Tibial nerve (tissue), 4 donors: ENCODE results near the gene KIF2C.

Experiments
- EP300 ChIP-seq, 2 donors: sonication (generic); formaldehyde crosslinking; IDR thresholded peaks; one replicate each; pipeline ENCODE4 v1.6.1; 2017; ENCODE audit warnings: antibody characterized with exemption in 2 of 2, mild to moderate bottlenecking in 1 of 2
- POLR2A ChIP-seq, 2 donors: fragments of 450-650 bp; IDR thresholded peaks; one replicate each; pipeline ENCODE4 v1.6.1; 2017; ENCODE audit warnings: antibody characterized with exemption in 2 of 2, mild to moderate bottlenecking in 2 of 2, moderate library complexity in 2 of 2
- TF ChIP-seq, protein P1 (sequence below), 5 experiments: fragments of 200-600 bp in 3 of 5; fragments of 450-650 bp in 2 of 5; sonication (generic) in 3 of 5; IDR thresholded peaks; one replicate each; pipeline ENCODE4 v1.5.1; 2016 to 2019; ENCODE audit warnings: antibody characterized with exemption in 5 of 5, mild to moderate bottlenecking in 3 of 5, moderate library complexity in 2 of 5

DNA sequence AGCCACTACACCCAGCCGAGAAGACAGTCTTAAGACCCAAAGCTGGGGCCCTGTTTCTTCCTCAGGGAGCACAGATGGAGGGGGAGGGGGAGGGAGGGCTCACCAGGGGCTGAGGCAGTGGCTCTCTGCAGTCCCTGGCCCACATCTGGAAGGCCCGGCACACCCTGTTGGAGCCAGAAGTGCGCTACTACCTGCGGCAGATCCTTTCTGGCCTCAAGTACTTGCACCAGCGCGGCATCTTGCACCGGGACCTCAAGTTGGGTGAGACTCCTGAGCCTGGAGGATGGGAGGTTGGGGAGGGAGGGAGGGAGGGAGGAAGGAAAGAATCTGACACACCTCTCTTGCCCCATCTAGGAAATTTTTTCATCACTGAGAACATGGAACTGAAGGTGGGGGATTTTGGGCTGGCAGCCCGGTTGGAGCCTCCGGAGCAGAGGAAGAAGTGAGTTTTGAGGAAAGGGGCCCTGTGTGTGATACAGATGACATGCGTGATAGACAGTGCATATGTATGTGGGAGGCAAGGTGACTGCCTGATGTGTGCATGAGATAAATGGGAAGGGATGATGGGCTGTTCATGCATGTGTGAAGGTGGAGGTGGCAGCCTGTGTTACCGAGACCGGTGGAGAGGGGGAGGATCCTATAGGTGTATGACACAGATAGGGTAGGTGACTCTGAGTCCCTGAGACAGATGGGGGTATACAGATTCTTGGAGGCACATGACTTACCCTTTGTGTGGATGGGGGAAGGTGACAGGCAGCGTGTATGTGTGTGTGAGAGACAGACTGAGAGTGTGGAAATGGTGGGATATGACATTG is 62.1 kb downstream of the KIF2C start:
- TF ChIP-seq, protein P1, sequence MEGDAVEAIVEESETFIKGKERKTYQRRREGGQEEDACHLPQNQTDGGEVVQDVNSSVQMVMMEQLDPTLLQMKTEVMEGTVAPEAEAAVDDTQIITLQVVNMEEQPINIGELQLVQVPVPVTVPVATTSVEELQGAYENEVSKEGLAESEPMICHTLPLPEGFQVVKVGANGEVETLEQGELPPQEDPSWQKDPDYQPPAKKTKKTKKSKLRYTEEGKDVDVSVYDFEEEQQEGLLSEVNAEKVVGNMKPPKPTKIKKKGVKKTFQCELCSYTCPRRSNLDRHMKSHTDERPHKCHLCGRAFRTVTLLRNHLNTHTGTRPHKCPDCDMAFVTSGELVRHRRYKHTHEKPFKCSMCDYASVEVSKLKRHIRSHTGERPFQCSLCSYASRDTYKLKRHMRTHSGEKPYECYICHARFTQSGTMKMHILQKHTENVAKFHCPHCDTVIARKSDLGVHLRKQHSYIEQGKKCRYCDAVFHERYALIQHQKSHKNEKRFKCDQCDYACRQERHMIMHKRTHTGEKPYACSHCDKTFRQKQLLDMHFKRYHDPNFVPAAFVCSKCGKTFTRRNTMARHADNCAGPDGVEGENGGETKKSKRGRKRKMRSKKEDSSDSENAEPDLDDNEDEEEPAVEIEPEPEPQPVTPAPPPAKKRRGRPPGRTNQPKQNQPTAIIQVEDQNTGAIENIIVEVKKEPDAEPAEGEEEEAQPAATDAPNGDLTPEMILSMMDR (IDR thresholded peaks at IDR 0.05), result no peak
- TF ChIP-seq POLR2A (IDR thresholded peaks at IDR 0.05) (no peak), EP300 (IDR thresholded peaks at IDR 0.05) (no peak)
